SU-DHL-6 (cell line): Measurements from ENCODE around the gene INPP5E.
"Not testable (repeated sequence)": the region's sequence is repeated elsewhere in the genome, so short reads cannot be mapped to it uniquely, and the experiment has no call there.

Experiments
- EZH2phosphoT487 ChIP-seq: fragments of 200-600 bp; sonication (generic), shearing (Covaris generic); conservative IDR thresholded peaks from 2 replicates; pipeline ENCODE4 v1.6.1; 2018; ENCODE audit warnings: mild to moderate bottlenecking, antibody characterized with exemption, low read length, moderate library complexity, mixed read lengths
- TF ChIP-seq, protein P1 (sequence below): fragments of 200-600 bp; sonication (generic); IDR thresholded peaks from one replicate; pipeline ENCODE4 v1.5.1; 2017; ENCODE audit warnings: antibody characterized with exemption, mild to moderate bottlenecking, low read length, moderate library complexity; ENCODE audit not compliant: insufficient read depth, poor library complexity, severe bottlenecking

- TF ChIP-seq, protein P1, sequence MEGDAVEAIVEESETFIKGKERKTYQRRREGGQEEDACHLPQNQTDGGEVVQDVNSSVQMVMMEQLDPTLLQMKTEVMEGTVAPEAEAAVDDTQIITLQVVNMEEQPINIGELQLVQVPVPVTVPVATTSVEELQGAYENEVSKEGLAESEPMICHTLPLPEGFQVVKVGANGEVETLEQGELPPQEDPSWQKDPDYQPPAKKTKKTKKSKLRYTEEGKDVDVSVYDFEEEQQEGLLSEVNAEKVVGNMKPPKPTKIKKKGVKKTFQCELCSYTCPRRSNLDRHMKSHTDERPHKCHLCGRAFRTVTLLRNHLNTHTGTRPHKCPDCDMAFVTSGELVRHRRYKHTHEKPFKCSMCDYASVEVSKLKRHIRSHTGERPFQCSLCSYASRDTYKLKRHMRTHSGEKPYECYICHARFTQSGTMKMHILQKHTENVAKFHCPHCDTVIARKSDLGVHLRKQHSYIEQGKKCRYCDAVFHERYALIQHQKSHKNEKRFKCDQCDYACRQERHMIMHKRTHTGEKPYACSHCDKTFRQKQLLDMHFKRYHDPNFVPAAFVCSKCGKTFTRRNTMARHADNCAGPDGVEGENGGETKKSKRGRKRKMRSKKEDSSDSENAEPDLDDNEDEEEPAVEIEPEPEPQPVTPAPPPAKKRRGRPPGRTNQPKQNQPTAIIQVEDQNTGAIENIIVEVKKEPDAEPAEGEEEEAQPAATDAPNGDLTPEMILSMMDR, result not testable (repeated sequence)
- TF ChIP-seq EZH2phosphoT487, result not testable (repeated sequence)
Measured at GRCh38 chr9:136425367-136425766, 14.3 kb downstream of the INPP5E start.
